Inflammatory macrophage treated with lipopolysaccharide for 4 hours (primary cell): ENCODE data around the gene SNRPE.

Source experiments
- DNase-seq: peaks from one replicate; pipeline ENCODE4 v3.0.0-alpha.2; 2020

Gene SNRPE

GRCh38 chr1:203888807-203889251 lies 27.4 kb downstream of the SNRPE start:
- DNase-seq: no peak

GRCh38 chr1:203891950-203892349 lies 30.6 kb downstream of the SNRPE start:
- DNase-seq: no peak

- no peak for DNase-seq
Observed at GRCh38 chr1:203898458-203899352, 37.3 kb downstream of the SNRPE start.

- no peak for DNase-seq
Observed at GRCh38 chr1:203899353-203899716, 37.9 kb downstream of the SNRPE start.

- DNase-seq: no peak
Observed at GRCh38 chr1:203899869-203900714, 38.7 kb downstream of the SNRPE start.

- no peak for DNase-seq
Observed at GRCh38 chr1:203901581-203901980, 40.2 kb downstream of the SNRPE start.

GRCh38 chr1:203905275-203905674 lies 43.9 kb downstream of the SNRPE start:
- no peak for DNase-seq

GRCh38 chr1:203906932-203907331 lies 45.5 kb downstream of the SNRPE start:
- peak; percentile 20 for DNase-seq

GRCh38 chr1:203907901-203908300 lies 46.5 kb downstream of the SNRPE start:
- no peak for DNase-seq

GRCh38 chr1:203911806-203912205 lies 50.4 kb downstream of the SNRPE start:
- no peak for DNase-seq

- DNase-seq: no peak
Observed at GRCh38 chr1:203913073-203913521, 51.7 kb downstream of the SNRPE start.

GRCh38 chr1:203914292-203914691 lies 52.9 kb downstream of the SNRPE start:
- DNase-seq: no peak

GRCh38 chr1:203915811-203916210 lies 54.4 kb downstream of the SNRPE start:
- no peak for DNase-seq

- DNase-seq: no peak
Observed at GRCh38 chr1:203916756-203917155, 55.4 kb downstream of the SNRPE start.
